ENCODE measurements around the gene ATXN1.
A peak's percentile ranks its signal among the peaks of the same experiment; 100 is the strongest.

ATXN1 gene

GRCh38 chr6:16576451-16577368 lies 184.6 kb downstream of the ATXN1 start (continued):
- TF ChIP-seq TSHZ1 (tag by site-specific recombination; IDR thresholded peaks at IDR 0.05; ENCODE audit: borderline replicate concordance) (peak; percentile 16; the same call in 1 of the 2 replicates), ZBTB8A (tag by site-specific recombination; IDR thresholded peaks at IDR 0.05) (peak; percentile 43; the same call in 1 of the 2 replicates)

DNA sequence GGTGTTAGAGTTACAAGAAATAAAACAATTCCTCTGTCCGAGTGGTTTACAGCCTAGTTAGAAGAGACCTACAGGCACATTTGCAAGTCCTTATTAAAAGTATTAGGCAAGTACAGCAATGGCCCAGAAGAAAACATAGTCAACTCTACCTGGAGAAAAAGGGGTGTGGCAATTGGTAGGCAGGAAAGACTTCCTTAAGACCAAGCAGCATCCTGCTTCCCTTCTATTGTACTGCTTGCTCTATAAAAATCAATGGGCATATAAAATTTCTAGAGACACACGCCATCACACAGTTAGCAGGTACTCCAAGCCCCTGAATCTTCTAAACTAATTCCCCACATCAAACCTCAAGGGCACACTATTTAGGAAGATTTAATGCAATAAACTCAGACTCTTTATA lies 185.6 kb downstream of the ATXN1 start:
- ChIA-PET POLR2A (no interaction called here), CTCF (interaction anchor here (0.7 kb wide), 1 partner anchor 336 kb away, joined by 3 read pairs; no protein-coding TSS in a partner anchor)
- H3K36me3 ChIP-seq (ENCODE audit: control insufficient read depth in 2 of 2, insufficient read depth in 1 of 2, low read length in 2 of 2) = no peaks in the 10 kb centered on the region
- H3K27ac ChIP-seq (ENCODE audit: extremely low read depth, low read depth, low read length) = no peak overlapping the region
- peaks cover 9% of the 10 kb centered on the region for H3K4me1 ChIP-seq (ENCODE audit: control insufficient read depth, insufficient read depth, low read length)
- no peak overlapping the region for H3K4me3 ChIP-seq (ENCODE audit: low read depth, low read length)
- TF ChIP-seq KLF9 (tag by site-specific recombination; IDR thresholded peaks at IDR 0.05; ENCODE audit: low read depth) = peak; percentile 28; the same call in 1 of the 2 replicates
- TF ChIP-seq ZNF223 (tag by site-specific recombination; IDR thresholded peaks at IDR 0.05) = no peak
- no peaks in the 10 kb centered on the region for H3K9me3 ChIP-seq (ENCODE audit: control insufficient read depth, insufficient read depth, low read depth, low read length)

DNA sequence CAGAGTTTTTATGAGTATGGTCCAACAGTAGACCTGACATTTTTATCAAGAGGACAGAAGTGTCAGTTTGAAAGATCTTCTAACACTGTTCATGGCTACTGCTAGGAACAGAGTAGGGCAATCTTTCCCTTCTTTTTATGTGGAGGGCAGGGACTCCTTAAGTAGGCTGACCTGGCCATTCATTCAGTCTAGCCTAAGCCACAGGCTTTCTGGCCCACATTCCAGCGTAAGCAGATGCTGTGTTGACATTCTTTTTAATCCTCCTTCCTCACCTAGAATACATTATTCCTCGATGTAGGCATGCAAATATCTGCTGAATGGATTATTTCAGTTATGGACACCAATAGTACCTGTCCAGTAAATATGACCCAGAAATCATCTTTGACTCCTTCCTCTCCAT lies 188.3 kb downstream of the ATXN1 start:
- Histone ChIP-seq H3K9me3 (ENCODE audit: control insufficient read depth, insufficient read depth, low read depth, low read length) (no peaks in the 10 kb centered on the region), H3K4me1 (ENCODE audit: control insufficient read depth, insufficient read depth, low read length) (peaks cover 19% of the 10 kb centered on the region), H3K4me3 (ENCODE audit: low read depth, low read length) (no peak overlapping the region), H3K27ac (ENCODE audit: extremely low read depth, low read depth, low read length) (no peak overlapping the region), H3K36me3 (ENCODE audit: control insufficient read depth in 2 of 2, insufficient read depth in 1 of 2, low read length in 2 of 2) (no peaks in the 10 kb centered on the region)
- ChIA-PET CTCF (interaction anchor here (0.9 kb wide), 1 partner anchor 241 kb away, joined by 3 read pairs; no protein-coding TSS in a partner anchor), POLR2A (no interaction called here)
- no peak for TF ChIP-seq ZNF350 (tag by site-specific recombination; IDR thresholded peaks at IDR 0.05)
- TF ChIP-seq ZNF585B (tag by site-specific recombination; IDR thresholded peaks at IDR 0.05) = no peak
- no peak for TF ChIP-seq YY1 (tag by site-specific recombination; IDR thresholded peaks at IDR 0.05)
- no peak for TF ChIP-seq ZSCAN23 (tag by site-specific recombination; IDR thresholded peaks at IDR 0.05)
- no peak for TF ChIP-seq ZBTB48 (tag by site-specific recombination; IDR thresholded peaks at IDR 0.05)
- no peak for TF ChIP-seq ZNF280C (tag by site-specific recombination; IDR thresholded peaks at IDR 0.05)
- no peak for TF ChIP-seq SCRT2 (tag by site-specific recombination; IDR thresholded peaks at IDR 0.05)
- TF ChIP-seq PRDM2 (tag by site-specific recombination; IDR thresholded peaks at IDR 0.05; ENCODE audit: borderline replicate concordance) = no peak
- TF ChIP-seq ZNF660 (tag by site-specific recombination; IDR thresholded peaks at IDR 0.05) = no peak
- no peak for TF ChIP-seq ZNF157 (tag by site-specific recombination; IDR thresholded peaks at IDR 0.05)
- TF ChIP-seq, protein P1, sequence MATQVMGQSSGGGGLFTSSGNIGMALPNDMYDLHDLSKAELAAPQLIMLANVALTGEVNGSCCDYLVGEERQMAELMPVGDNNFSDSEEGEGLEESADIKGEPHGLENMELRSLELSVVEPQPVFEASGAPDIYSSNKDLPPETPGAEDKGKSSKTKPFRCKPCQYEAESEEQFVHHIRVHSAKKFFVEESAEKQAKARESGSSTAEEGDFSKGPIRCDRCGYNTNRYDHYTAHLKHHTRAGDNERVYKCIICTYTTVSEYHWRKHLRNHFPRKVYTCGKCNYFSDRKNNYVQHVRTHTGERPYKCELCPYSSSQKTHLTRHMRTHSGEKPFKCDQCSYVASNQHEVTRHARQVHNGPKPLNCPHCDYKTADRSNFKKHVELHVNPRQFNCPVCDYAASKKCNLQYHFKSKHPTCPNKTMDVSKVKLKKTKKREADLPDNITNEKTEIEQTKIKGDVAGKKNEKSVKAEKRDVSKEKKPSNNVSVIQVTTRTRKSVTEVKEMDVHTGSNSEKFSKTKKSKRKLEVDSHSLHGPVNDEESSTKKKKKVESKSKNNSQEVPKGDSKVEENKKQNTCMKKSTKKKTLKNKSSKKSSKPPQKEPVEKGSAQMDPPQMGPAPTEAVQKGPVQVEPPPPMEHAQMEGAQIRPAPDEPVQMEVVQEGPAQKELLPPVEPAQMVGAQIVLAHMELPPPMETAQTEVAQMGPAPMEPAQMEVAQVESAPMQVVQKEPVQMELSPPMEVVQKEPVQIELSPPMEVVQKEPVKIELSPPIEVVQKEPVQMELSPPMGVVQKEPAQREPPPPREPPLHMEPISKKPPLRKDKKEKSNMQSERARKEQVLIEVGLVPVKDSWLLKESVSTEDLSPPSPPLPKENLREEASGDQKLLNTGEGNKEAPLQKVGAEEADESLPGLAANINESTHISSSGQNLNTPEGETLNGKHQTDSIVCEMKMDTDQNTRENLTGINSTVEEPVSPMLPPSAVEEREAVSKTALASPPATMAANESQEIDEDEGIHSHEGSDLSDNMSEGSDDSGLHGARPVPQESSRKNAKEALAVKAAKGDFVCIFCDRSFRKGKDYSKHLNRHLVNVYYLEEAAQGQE (tag by site-specific recombination; IDR thresholded peaks at IDR 0.05) = no peak
